GM18909 (cell line): Measurements from ENCODE around the gene RPTOR.
"Not testable (repeated sequence)": the region's sequence is repeated elsewhere in the genome, so short reads cannot be mapped to it uniquely, and the experiment has no call there.

Experiments used
- ATAC-seq: cut with Tn5 transposase; IDR thresholded peaks from one replicate; pipeline ENCODE4 v1.9.1; 2021; ENCODE audit warnings: mild to moderate bottlenecking; ENCODE audit not compliant: unreplicated experiment, poor library complexity

Gene RPTOR

DNA sequence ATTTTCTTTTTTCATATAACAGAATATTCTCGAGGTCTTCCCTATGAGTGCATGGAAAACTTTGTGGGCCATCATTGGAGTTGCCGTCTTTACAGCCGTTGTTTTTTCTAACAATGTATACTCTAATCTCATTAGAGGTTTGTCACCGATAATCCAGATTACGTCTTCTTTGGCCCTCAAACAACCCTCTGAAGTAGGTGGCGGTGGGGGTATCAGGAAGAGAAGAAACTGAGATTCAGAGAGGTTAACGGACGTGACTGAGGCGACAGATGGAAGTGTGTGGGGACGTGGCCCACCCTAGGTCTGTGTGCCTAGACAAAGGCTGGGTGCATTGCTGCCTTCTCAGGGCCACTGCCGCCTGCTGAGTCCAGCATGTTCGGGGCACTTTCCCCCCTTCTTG lies 63.7 kb downstream of the RPTOR start:
- ATAC-seq: no peak

DNA sequence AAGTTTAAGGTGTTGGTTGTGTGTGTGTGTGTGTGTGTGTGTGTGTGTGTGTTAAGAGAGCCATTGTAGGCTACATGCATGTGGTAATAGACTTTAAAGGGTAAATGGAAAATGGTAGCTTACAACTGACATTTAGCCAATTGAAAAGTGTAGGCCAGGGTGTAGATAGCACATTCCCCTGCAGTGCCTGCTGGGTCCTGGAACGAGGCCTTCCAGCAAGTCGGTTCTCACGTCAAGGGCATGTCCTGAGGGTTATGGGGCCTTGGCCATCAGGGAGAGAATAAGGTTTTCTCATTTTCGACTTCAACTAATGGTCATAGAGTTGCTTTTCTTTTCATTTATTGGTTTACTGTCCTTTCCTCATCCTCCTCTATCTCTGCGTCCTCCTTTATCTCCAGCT lies 65.1 kb downstream of the RPTOR start:
- no peak for ATAC-seq

- ATAC-seq: no peak
Observed at GRCh38 chr17:80611816-80612215, 67.2 kb downstream of the RPTOR start.

DNA sequence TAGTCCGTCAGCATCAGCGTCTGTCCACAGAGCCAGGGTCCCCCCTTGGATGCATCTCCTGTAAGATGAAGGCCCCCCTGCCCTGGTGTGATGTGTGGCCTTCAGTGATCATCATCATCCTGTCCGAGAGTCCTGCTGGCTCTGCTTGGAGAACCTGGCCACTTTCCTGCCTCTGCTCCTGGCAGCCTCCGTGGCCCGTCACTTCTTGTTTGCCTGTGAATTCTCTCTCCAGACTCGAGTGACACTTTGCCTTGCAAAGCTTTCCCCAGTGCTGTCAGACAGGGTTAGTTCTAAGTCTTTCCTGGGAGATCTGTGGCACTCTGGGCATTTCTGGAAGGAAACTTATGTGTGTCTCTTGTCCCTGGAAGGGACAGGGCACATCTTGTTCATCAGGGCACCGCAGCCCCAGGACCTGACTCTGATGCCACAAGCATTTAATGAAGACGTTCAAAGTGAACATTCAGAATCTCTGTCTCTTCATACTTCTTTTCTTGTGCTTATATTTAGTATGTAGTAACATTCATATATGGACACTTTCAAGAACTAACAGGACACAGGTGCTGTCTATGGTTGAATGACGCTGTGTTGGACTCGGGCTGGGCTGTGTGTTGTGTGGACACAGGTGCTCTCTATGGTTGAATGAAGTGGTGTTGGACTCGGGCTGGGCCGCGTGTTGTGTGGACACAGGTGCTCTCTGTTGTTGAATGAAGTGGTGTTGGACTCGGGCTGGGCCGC lies 68.5 kb downstream of the RPTOR start:
- ATAC-seq: no peak

GRCh38 chr17:80613732-80614071 lies 69.1 kb downstream of the RPTOR start:
- ATAC-seq: no peak

- ATAC-seq: no peak
Observed at GRCh38 chr17:80614332-80615047, 69.9 kb downstream of the RPTOR start.

DNA sequence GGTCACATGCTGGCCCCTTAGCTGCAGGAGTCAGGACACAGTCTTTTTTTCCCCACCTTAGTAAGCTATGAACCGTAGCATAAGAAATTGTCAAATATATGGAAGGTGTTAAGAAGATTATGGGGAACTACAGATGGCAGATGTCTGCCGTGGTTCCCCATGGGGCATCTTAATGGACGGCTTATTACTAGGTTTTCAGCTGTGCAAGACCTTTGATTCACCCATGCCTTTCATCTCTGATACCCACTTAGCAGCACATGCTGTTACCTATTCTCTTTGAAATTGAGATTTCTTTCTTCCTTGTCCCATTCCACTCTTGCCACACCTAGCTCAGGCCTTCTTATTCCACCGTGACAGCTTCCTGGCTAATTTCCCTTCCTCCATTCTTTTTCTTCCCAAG lies 70.7 kb downstream of the RPTOR start:
- no peak for ATAC-seq

GRCh38 chr17:80616705-80617104 lies 72.1 kb downstream of the RPTOR start:
- no peak for ATAC-seq

- no peak for ATAC-seq
Observed at GRCh38 chr17:80618304-80618703, 73.7 kb downstream of the RPTOR start.

GRCh38 chr17:80619535-80620235 lies 75.0 kb downstream of the RPTOR start:
- no peak for ATAC-seq

- ATAC-seq: no peak
Observed at GRCh38 chr17:80621335-80621996, 76.8 kb downstream of the RPTOR start.

- ATAC-seq: no peak
Observed at GRCh38 chr17:80621997-80622357, 77.3 kb downstream of the RPTOR start.

DNA sequence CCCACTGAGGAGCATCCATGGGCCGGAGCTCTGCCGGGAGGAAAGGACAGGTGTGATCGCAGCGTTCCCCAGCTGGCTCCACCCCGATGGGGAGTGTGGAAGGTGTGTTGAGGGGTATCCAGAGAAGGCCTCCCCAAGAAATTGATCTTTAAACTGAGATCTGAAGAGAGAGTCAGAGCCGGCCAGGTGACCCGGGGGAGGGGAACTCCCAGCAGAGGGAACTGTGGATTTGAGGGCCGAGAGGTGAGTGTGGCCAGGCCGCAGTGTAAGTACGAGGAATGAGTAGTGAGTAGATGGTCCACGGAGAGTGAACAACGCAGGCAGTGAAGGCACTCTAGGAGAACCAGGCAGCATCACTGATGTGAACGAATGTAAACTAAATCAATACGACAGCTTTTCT lies 80.2 kb downstream of the RPTOR start:
- no peak for ATAC-seq

GRCh38 chr17:80625627-80626026 lies 81.0 kb downstream of the RPTOR start:
- ATAC-seq: no peak

GRCh38 chr17:80628881-80629280 lies 84.2 kb downstream of the RPTOR start:
- ATAC-seq: not testable (repeated sequence)

- no peak for ATAC-seq
Observed at GRCh38 chr17:80629298-80630028, 84.8 kb downstream of the RPTOR start.

GRCh38 chr17:80630560-80631120 lies 86.0 kb downstream of the RPTOR start:
- ATAC-seq: no peak

- ATAC-seq: no peak
Observed at GRCh38 chr17:80631142-80632045, 86.8 kb downstream of the RPTOR start.

- no peak for ATAC-seq
Observed at GRCh38 chr17:80632046-80632581, 87.5 kb downstream of the RPTOR start.
